Left kidney (tissue), 2 donors: Measurements from ENCODE around the gene PDZRN3. TPM values are rescaled to one million over a fixed set of nuclear protein-coding genes. Genes with fewer than 3 reads are reported as not detected.

Experiments
- DNase-seq: peaks from one replicate; pipeline ENCODE4 v3.0.0-alpha.2; 2013
- polyA plus RNA-seq: library from polyadenylated mRNA; unstranded; fragments of 120-200 nt; gene quantifications from one replicate; pipeline ENCODE4 v1.2.1, GENCODE V29; 2013; ENCODE audit not compliant: insufficient read length

The PDZRN3 gene
- polyA plus RNA-seq, 1 donor: 48.5 TPM

DNA sequence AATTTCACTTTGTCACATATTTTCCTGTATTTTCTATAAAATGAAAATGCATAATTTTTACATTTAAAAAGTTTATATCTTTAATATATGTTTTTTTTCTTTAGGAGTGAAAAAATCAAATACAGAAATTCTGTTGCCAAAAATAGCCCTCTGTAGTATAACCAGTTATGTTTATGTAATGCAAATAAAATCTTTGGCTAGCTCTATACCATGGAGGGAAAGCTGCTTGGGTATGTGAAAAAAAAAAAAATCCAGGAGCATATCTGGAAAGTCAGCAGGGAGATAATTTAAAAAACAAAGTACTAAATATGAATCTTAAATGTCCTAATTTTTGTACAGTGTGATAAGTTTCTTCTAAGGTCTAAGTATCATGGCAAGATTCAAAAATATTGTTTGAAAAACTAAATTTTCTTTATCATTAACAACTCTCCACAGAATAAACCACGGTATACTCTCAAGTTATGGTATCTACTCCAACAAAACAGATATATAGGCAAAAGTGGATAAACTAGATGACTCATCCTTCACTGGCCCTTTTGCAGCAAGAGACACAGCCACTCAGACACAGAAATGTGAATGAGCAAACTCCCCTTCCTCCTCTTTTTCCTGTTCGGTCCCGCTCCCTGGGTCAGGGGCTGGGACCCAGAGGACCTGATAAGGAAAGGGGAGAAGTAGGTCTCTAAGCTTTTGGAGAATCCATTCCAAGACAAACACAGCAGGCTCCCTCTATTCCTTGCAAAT, 66.6 kb downstream of the PDZRN3 start:
- DNase-seq: no peak

DNA sequence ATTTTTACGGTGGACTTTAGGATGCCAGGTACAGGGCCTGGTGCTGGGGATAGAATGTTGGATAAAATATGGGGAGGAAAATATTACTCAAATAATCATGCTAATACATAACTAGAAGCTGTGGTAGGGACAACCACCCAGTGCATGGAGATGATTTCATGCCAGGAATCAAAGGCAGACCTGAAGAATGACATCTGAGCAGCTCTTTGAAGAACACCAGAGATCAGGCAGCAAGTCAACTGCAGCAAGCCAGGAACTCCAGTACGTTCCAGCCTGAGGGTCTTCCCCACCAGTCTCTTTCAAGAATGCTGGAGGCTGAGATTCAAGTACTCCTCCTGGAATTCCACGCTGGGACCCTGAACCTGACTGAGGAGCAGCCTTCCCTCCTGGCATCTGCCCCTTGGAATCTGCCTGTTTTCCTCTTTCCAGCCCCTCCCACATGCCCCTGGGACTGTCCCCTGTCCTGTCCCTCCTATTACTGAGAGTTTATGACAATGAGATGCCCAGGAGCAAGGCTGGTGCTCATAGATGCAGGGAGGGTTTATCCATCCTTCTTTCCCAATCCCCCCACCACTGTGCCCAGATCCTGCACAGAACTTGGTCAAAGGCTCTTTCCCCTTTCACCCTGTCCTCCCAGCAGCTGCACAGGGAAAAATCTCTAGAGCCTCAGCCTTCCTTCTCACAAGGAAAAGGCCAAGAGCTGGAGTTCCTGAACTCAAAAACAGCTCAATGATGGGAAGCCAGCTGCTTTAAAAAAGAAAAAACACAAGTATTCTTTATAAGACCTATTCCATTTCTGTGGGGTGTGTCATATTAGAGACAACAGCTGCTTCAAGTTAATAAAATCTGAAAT, 68.0 kb downstream of the PDZRN3 start:
- no peak for DNase-seq

DNA sequence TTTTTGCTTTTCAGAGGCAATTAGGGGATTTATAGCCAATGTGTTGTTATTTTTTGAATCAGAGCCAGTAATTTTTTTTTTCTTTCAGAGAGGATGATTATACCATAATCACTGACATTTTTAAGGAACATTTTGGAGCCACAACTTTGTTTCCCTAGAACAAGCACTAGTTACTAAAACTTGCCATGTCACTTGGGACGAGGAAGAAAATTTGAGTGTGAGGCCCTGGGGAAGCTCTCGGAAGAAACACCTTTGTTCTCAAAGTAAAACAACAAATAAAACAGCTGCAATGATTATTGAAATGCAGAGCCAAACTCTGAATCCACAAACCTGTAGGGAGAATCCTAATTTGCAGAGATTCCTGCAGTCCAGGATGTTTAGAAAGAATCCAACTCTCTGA, 69.7 kb downstream of the PDZRN3 start:
- DNase-seq: no peak

DNA sequence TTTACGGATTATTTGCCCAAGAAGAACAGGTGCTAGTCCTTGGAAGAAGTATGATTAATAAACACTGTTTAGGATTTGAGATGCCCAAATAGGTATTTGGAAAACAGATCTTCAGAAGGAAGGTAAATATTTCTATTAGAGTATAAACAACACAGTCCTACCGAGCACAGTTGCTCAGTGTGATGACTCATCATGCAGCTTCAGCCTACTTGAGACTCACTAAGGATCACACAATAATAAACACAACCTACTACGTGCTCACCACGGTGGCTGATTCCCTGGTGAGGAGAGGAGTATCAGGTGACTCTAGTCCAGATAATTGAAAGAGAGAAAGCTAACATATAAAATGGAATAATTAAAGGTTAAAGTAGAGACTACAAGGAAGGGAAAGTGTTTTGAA, 72.0 kb downstream of the PDZRN3 start:
- no peak for DNase-seq

DNA sequence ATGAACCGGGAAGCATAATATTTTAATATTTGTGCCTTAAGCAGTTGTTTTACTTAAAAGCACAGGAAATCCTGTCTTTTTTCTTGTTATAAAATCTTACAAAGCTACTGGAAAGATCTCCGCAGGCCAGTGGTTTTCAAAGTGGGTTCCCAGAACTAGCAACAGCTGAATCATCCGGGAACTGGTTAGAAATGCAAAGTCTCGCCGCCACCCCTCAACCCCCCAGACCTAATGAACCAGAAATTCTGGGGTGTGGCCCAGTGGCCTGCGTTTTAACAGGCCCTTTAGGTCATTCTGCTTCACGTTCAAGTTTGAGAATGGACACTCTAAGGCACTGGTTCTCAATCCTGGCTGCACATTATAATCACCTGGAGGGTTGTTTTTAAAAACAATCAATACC, 74.7 kb downstream of the PDZRN3 start:
- no peak for DNase-seq

DNA sequence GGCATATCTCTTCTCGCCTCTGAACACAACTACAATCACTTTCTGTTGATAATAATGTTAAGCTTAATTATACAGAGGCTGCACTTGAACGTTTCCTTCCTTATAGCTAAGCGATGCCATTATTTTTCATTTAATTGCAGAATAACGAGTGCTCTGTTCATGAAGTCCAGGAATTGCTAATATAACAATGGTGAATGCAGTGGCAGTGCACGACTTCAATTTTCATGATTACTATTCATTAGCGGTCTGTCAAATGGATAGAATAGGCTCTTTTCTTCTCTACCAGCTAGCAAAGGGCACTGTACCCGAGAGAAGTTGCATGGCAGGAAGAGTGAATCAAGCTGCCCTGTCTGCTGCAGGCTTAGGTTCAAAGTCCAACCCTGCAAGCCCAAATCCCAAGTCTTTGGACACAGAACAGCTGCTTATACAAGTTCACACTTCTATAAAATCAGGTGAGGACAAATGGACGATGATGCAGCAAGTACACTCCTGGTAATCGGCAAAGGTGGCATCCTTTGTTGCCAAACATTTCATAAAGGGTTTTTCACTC, 75.6 kb downstream of the PDZRN3 start:
- no peak for DNase-seq

DNA sequence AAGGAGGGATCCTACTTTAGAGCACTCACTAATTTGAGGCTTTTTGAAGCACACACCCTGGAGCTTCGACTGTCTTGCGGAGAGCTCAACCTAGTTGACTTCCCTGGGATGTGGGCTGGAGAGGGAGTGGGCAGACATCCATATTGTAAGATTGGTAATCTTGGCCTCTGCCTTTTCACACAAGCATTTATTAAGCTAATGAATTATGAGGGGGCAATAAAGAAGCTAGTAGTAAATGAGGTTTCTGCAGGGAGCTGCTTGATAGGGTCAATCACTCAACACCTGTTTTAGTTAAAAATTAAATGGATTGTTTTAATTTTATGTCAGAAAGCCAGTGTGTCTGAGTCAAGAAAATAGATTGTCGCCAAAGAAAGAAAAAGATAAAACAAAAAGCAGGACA, 76.3 kb downstream of the PDZRN3 start:
- no peak for DNase-seq

DNA sequence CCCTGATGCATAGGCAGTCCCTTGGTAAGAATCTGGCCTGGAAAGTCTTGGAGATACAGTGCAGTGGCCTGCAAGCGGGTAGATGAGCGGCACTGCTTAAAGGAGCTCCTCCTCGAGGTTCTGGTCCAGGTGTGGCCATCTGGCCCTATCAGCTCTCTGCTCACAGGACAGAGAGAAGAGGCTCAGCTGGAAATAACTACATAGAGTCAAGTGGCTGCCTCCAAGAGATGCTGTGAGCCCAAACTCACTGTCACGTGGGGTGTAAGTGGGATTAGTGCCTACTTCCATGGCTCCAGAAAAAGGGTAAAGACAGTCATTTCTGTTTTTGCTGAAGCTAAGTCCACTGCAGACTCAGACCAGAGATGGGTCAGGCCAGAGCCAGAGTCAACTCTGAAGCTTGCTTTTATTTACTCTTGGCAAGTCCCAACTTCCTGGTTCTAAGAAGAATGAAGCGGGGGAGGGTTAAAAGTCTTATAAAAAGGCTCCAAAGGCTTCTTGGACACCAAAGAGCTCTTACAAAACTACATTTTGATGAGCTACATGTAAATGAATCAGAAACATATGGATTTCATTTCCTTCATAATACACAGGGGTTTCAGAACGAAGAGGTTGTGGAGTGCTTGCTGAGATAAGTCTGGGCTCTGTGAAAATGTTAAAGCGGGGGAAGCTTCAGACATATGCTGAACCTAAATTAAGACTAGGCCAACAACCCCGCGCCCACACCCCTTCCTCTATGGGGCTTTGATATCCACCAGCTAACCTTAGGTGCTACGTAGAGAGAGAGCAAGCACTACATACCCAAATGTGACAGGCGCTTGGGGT, 77.1 kb downstream of the PDZRN3 start:
- no peak for DNase-seq

DNA sequence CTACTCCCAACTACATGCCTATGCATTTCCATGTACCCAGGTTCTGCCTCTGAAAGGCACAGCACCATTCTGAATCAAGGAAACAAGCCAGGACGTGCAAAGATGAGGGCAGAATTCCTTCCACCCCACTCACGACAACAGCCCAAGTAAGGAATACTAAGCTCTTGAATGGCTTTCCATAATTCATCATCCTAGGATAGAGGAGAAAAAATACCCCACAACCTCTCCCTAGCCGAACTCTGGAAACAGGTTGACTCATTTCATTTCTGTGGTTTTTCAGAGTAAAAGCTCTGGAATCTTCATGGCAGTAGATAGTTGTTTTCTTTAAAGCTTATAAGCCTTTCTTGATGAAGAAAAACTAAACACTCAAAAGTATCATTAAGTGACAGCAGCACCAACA, 77.8 kb downstream of the PDZRN3 start:
- no peak for DNase-seq

DNA sequence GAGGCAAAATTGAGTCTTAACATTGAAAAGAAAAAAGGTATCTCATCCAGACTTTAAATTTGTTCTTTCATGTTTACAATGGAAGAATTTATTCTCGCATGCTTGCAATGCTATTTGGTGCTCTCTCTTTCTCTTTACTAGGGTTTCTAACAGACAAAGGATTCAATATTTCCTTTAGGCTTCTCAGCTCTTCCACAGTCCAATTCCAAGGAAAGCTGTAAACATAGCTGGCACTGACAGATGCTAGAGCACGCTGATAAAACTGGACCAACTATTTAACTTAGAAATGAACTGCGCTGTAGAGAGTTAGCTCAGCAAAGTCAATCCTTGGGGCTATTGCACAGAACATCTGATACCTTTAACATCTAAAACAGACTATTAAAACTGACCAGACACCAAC, 81.3 kb downstream of the PDZRN3 start:
- no peak for DNase-seq

DNA sequence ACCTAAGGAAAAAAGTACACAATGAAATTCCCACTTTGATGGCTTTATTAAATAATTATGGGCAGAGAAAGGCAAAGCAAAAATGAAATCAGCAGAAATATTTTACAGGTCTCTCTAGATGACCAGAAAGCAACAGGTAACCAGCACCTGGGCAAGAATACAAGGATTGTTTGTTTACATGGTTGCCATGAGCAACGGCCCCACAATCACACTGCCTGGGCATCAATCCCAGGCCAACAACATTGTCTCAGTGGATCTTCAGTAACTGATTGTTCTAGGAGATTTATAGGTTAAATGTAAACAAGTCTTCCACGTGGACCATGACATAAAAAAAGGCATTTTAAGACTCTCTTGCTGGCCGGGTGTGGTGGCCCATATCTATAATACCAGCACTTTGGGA, 82.6 kb downstream of the PDZRN3 start:
- DNase-seq: no peak

DNA sequence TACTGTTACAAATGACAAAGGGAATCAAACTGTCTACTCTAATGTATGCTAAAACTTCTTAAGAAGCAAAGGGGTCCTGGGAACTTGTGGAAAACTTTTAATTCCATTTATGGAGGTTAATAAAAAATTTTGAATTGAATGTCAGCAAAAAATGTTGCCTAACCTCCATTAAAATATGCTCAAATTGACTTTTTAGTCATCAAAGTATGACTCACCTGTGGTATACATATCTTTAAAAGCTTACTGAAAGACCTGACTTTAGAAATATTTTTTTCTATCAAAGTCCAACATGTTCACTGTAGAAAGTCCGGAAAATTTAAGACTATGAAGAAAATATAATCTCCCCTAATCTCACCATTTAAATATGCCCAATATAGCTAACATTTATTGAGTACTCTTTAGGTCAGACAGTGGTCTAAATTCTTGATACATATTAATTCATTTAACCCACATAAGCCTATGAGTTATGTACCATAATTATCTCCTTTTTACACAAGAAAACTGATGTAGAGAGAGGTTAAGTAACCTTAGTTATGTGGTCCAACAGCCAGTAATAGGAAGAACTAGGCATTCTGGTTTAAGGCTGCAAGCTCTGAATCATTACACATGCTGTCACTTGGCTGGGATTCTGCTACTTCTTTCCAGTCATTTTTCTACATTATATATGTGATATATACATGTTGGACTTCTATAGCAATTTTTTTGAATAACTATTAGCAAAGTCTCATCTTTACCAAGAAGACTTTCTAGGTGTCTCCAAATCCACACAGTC, 83.6 kb downstream of the PDZRN3 start:
- DNase-seq: no peak

DNA sequence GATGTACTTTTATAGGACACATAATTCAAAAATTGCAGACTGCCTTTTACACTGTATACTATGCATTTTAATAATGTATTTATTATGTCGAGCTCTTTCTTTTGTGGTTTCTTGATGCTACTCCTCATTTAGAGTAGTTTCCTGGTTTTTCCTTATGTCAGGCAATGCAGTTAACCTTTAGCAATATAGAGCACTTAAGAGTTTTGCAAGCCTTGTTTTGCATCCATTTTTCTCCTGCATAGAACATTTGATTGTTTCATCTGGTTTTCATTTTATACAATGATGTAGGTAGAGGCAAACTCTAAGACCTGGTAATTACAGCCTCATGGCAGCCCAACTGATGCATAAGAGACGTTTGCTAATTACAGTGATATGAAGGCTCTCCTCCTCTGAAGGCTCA, 86.3 kb downstream of the PDZRN3 start:
- no peak for DNase-seq

DNA sequence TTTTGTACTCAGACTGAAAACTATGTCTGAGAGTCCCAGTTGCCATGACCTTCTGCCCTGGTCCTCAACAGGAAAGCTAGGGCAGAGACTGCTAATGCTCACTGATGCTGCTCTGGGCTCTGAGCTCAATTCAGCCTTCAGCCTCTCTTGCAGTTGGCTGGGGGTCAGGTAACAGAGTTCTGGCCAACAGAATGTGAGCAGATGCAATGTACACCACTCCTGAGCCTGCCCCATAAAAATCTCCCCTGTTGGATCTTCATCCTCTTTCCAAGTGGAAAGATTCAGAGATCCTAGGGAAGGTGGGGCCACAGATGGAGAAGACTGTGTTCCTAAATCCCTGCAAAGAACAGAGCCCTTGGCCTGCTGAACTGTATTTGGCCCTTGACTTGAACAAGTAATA, 87.8 kb downstream of the PDZRN3 start:
- DNase-seq: no peak

DNA sequence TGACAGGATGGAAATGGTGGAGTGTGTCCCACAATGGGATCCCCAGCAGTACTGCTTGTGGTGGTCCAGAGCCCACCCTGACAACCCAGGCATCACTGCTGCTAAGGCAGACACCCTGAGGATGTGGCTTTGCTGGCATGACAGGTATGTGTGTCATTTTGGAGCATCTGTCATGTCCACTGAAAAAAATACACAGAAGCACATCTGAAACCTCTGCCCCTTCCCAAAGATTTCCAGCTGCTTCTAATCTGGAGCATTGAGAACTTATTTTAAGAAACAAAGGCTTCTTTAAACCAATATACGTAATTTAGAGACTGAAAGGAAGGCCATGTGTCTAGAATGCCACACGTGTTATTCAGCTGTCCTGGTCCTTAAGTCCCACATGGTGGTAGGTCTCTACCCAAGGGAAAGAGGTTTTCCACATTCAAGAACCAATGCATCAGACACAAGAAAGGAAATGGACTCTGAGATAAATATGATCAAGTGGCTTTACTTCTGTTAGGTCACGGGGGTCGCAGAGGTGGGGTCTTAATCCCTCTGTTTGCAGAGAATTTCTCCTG, 88.3 kb downstream of the PDZRN3 start:
- no peak for DNase-seq

DNA sequence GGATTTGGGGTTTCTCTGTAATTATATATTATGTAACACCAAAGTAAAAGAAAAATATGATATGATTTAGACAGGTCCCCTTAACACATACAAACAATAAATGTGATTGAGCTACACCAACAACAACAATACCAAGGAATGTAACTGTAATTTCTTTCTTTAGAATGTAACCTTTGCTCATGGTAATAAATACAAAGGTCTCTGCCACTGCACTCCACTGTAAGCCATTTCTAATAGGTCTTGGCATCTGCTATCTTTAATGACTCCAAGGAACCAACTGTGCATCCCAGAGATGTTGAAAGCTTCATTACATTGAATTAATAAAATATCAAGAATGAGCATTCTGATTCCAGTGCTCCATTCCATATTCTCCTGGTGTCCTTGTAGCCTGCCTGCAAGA, 88.8 kb downstream of the PDZRN3 start:
- no peak for DNase-seq

DNA sequence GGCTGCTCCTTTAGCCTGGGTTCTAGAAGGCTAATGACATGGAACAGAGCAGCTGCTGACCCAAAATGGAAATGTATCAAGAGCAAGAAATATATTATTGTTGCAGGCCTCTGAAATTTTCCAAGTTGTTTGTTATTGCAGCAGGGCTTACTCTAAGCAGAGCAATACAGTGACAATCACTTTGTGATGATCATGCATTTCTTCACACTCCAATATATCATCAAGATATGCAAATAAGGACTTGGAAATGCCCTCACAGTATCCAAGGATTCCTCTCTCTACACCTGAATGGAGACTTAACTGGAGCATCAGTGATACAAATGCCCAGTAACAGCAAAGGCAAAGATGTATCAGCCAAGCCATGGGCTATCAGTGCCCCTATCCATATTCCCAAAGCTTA, 89.6 kb downstream of the PDZRN3 start:
- DNase-seq: no peak

DNA sequence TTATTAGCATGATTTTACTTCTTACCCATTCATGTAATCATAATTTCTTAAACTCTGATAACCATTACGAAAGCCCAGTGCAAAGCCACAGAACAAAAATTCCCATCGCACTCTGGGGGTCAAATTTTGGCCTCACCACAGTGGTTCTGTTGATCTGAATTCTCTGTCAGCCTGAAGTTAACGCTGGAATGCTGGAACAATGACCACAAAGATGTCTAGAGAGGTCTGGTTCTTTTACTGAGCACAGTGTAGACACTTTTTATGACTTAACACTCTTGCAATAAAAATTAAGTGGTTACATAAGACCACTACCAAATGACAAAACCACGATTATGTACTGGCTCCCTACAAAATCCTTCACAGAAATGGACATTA, 94.7 kb downstream of the PDZRN3 start:
- no peak for DNase-seq

DNA sequence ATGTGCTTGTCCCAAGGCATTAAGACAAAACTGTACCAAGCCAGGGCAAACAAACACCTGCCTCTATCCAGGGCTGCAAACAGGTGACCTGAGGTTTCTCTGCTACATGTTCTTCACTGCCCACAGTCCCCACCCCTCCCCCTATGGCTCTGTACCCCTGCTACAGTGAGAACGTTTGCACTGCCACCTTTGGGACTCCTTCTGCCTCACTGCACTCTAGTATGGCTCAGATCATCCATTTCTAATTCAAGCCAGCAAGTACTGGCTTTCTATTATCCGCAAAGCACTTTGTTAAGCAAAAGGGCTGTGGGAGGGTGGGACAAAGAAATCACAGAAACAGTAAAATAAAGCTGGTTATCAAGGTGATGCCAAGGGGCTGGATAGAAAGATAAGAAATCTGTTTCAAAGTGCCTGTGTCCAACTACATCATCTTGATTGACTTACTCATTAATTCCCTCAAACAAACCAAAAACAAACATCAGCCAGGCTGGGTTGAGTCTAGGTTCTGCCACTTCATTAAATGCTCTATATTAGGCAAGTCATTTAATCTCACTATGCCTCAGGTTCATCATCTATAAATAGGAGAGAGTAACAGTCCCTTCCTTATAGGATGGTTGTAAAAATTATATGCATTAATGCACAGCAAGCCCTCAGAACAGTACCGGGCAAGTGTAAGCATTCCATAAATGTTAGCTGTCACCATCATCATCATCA, 95.3 kb downstream of the PDZRN3 start:
- no peak for DNase-seq

DNA sequence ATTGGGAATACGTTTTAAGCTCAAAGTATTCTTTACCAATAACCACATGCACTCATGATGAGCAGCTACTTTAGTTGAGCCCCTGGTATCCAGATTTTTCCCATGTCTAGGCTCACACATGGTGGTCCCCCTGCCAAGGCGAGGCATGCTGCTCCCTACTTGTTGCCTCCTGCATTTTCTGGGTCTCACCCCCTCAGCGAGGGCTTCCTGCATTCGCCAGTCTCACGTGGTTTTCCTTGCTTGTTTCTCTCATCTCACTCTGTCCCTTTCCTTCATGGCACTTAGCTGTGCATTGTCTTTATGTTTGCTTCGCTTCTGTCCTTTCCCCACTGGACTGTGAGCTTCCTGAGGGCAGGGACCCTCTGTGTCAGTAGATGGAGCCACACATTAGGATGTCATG, 99.2 kb downstream of the PDZRN3 start:
- no peak for DNase-seq

DNA sequence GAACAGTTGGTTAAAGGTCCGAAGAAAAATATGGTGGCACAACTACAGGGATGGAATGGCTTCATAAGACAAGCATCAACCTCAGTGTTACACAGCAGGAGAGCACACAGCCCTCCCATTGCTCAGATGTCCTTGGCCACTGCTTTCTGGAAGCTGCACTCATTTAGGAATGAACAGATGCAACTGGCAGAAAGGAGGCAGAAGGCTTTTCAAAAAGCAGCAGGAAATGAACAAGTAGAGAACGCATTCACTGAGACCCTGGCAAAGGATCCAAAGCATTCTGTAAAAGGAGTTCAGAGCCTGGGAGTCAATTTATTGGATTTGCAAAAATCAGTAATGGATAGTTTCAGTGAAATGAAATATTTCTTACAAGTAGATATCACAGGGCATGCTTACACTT, 101.1 kb downstream of the PDZRN3 start:
- no peak for DNase-seq
